ENCODE data around the gene TMEM269.

The TMEM269 gene

GRCh38 chr1:42784946-42785693 is at the start of gene TMEM269:
Gene TMEM269 (plus strand): TSS chr1:42784991. CDS start chr1:42789894, 4,903 bp downstream.
- FAIRE-seq = no peak

- FAIRE-seq = no peak
These were observed 49.7 kb upstream of the TMEM269 start for GRCh38 chr1:42735056-42735455.

GRCh38 chr1:42735477-42736105 is 49.2 kb upstream of the TMEM269 start:
- FAIRE-seq = no peak

GRCh38 chr1:42736152-42736551 is 48.6 kb upstream of the TMEM269 start:
- no peak for FAIRE-seq

- FAIRE-seq = no peak
These were observed 48.1 kb upstream of the TMEM269 start for GRCh38 chr1:42736571-42737200.

GRCh38 chr1:42737257-42737656 is 47.5 kb upstream of the TMEM269 start:
- FAIRE-seq = no peak

GRCh38 chr1:42737986-42738677 is 46.7 kb upstream of the TMEM269 start:
- FAIRE-seq = no peak

GRCh38 chr1:42738678-42739226 is 46.0 kb upstream of the TMEM269 start:
- FAIRE-seq = no peak

GRCh38 chr1:42739753-42740700 is 44.8 kb upstream of the TMEM269 start, which contains the start of gene CLDN19:
Gene CLDN19 (minus strand): TSS chr1:42740236. CDS start chr1:42740063, 173 bp downstream.
- FAIRE-seq = no peak

- no peak for FAIRE-seq
These were observed 43.8 kb upstream of the TMEM269 start for GRCh38 chr1:42740851-42741580.

- no peak for FAIRE-seq
These were observed 43.1 kb upstream of the TMEM269 start for GRCh38 chr1:42741706-42742105.

GRCh38 chr1:42742141-42742540 is 42.6 kb upstream of the TMEM269 start:
- FAIRE-seq = no peak

GRCh38 chr1:42742617-42743316 is 42.0 kb upstream of the TMEM269 start:
- no peak for FAIRE-seq

- FAIRE-seq = no peak
These were observed 41.3 kb upstream of the TMEM269 start for GRCh38 chr1:42743317-42744147.

- no peak for FAIRE-seq
These were observed 40.7 kb upstream of the TMEM269 start for GRCh38 chr1:42744148-42744413.

GRCh38 chr1:42745851-42746250 is 38.9 kb upstream of the TMEM269 start:
- FAIRE-seq = no peak

GRCh38 chr1:42746436-42747105 is 38.2 kb upstream of the TMEM269 start:
- FAIRE-seq = no peak

GRCh38 chr1:42747125-42747524 is 37.7 kb upstream of the TMEM269 start:
- FAIRE-seq = no peak

- no peak for FAIRE-seq
These were observed 36.8 kb upstream of the TMEM269 start for GRCh38 chr1:42748021-42748420.

Measured in A204.1 (cell line).